Peyer's patch (tissue), 4 donors: ENCODE data around the gene LEF1. TPM values are rescaled to one million over a fixed set of nuclear protein-coding genes. Genes with fewer than 3 reads are reported as not detected.
A peak's percentile ranks its signal among the peaks of the same experiment; 100 is the strongest.

Source experiments
- DNase-seq, 3 donors: peaks; one replicate each; pipeline ENCODE4 v3.0.0-alpha.2; 2017 to 2019
- H3K27ac ChIP-seq, 4 donors: fragments of 200-600 bp; sonication (generic); one replicate each; pipeline ENCODE4 v1.5.1; 2016 to 2019
- H3K27me3 ChIP-seq, 2 donors: fragments of 200-600 bp; sonication (generic); one replicate each; pipeline ENCODE4 v1.5.1; 2019
- H3K36me3 ChIP-seq, 3 donors: fragments of 200-600 bp; sonication (generic); one replicate each; pipeline ENCODE4 v1.5.1; 2016 to 2019
- H3K4me1 ChIP-seq, 4 donors: fragments of 200-600 bp; sonication (generic); one replicate each; pipeline ENCODE4 v1.5.1; 2016 to 2019
- H3K4me3 ChIP-seq, 4 donors: fragments of 200-600 bp; sonication (generic); 1 replicate in 3 of 4; 2 replicates in 1 of 4; pipeline ENCODE4 v1.5.1; 2016 to 2019; ENCODE audit warnings: mild to moderate bottlenecking in 1 of 4
- H3K9me3 ChIP-seq, 4 donors: fragments of 200-600 bp; sonication (generic); one replicate each; pipeline ENCODE4 v1.5.1; 2016 to 2019; ENCODE audit warnings: mild to moderate bottlenecking in 1 of 4
- CTCF ChIP-seq, 6 experiments: fragments of 450-650 bp in 4 of 6; fragments of 200-600 bp in 2 of 6; sonication (generic) in 1 of 6; IDR thresholded peaks; one replicate each; pipeline ENCODE4 v1.5.1; 2017 to 2019; ENCODE audit warnings: antibody characterized with exemption in 6 of 6, mild to moderate bottlenecking in 3 of 6, moderate library complexity in 1 of 6
- POLR2A ChIP-seq, 2 donors: fragments of 450-650 bp; IDR thresholded peaks; one replicate each; pipeline ENCODE4 v1.5.1; 2017; ENCODE audit warnings: antibody characterized with exemption in 2 of 2, mild to moderate bottlenecking in 2 of 2, moderate library complexity in 2 of 2
- total RNA-seq, 4 donors: library from RNA; depleted of rRNA; stranded (reverse); fragments of >200 nt; gene quantifications; one replicate each; pipeline ENCODE4 v1.1.0, GENCODE V29; 2016

The LEF1 gene
- total RNA-seq, 4 donors from 2014 or later, result 0.53 to 34.7 (median 4.4) TPM

GRCh38 chr4:108049406-108049805, 119.3 kb downstream of the LEF1 start:
- peaks cover 0 to 7% (median 0%) of the 10 kb centered on the region in 4 donors for H3K4me1 ChIP-seq
- H3K27ac ChIP-seq, result no peak overlapping the region
- H3K36me3 ChIP-seq, result no peaks in the 10 kb centered on the region
- no peak for TF ChIP-seq CTCF (IDR thresholded peaks at IDR 0.05)
- TF ChIP-seq POLR2A (IDR thresholded peaks at IDR 0.05), result no peak
- H3K27me3 ChIP-seq, result no peaks in the 10 kb centered on the region
- H3K9me3 ChIP-seq, result no peaks in the 10 kb centered on the region
- peak overlapping the region in 1 of 4 donors; percentile 23 for H3K4me3 ChIP-seq
- DNase-seq, result no peak

DNA sequence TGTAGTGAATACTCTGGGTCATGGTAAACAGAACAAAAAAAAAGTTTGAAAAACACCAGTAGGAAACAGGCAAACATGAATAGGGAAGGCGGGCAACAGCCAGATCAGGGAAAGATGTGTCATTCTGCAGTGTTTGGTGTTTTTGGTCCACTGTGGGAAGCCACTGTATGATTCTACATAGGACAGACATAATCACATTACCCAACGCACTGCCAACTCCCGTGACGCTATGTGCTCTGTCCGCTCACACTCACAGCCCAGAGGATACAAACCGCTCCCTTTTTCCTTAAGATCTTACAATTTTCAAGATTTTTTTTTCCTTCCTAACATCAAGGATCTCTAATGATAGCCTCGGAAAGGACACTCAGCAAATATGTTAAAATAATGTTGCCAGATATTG, 119.7 kb downstream of the LEF1 start:
- Histone ChIP-seq H3K27me3 (no peaks in the 10 kb centered on the region), H3K4me1 (peaks cover 0 to 7% (median 0%) of the 10 kb centered on the region in 4 donors), H3K36me3 (no peaks in the 10 kb centered on the region), H3K27ac (no peak overlapping the region), H3K9me3 (no peaks in the 10 kb centered on the region), H3K4me3 (peak overlapping the region in 1 of 4 donors; percentile 23)
- TF ChIP-seq POLR2A (IDR thresholded peaks at IDR 0.05), result no peak
- no peak for DNase-seq

DNA sequence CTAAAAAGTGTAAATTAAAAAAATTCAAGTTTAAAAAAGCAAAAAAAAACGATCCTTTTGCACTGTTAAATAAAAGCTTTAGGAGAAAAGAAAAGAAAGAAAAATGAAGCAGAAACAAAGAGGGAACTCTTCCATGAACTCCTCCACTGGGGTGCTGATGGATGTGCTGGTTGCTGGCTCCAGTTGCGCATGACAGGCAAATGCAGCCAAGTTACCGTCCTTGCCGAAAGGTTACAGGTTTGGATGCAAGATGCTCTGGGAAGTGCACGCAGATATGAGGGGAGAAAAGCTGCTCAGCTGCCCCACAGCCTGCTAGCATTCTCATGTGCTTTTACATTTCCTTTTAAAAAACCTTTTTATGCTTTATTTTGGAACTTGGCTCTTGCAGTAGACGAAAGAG, 120.6 kb downstream of the LEF1 start:
- H3K36me3 ChIP-seq, result no peaks in the 10 kb centered on the region
- no peak overlapping the region for H3K4me3 ChIP-seq
- H3K9me3 ChIP-seq, result no peaks in the 10 kb centered on the region
- TF ChIP-seq CTCF (IDR thresholded peaks at IDR 0.05) (no peak), POLR2A (IDR thresholded peaks at IDR 0.05) (no peak)
- no peaks in the 10 kb centered on the region for H3K27me3 ChIP-seq
- H3K27ac ChIP-seq, result no peak overlapping the region
- peaks cover 0 to under 1% (median 0%) of the 10 kb centered on the region in 4 donors for H3K4me1 ChIP-seq
- DNase-seq, result no peak

DNA sequence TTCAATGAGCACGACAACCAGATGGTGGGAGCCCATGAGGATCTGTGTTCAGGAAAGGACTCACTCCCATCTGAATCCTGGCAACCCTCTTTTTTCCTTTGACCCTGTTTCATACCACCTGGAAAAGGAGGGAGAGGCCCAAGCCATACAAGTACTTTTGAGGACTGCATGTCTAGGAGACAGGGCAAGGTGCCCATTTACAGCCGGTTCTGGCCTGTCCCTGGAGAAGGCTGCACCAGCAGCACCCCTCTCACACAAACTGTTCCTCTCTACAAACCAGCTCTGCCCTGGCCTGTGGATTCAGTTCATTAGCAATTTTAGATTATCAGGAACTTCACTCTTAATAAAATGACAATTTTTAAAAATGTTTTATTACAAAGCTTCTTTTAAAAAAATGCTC, 121.5 kb downstream of the LEF1 start:
- Histone ChIP-seq H3K4me1 (no peaks in the 10 kb centered on the region), H3K36me3 (no peaks in the 10 kb centered on the region), H3K4me3 (no peak overlapping the region), H3K27ac (no peak overlapping the region), H3K9me3 (no peaks in the 10 kb centered on the region), H3K27me3 (no peaks in the 10 kb centered on the region)
- DNase-seq, result no peak
- TF ChIP-seq POLR2A (IDR thresholded peaks at IDR 0.05) (no peak), CTCF (IDR thresholded peaks at IDR 0.05) (no peak)

GRCh38 chr4:108045687-108046024, 123.1 kb downstream of the LEF1 start:
- Histone ChIP-seq H3K27me3 (no peaks in the 10 kb centered on the region), H3K27ac (no peak overlapping the region), H3K4me1 (no peaks in the 10 kb centered on the region), H3K36me3 (no peaks in the 10 kb centered on the region), H3K9me3 (no peaks in the 10 kb centered on the region), H3K4me3 (no peak overlapping the region)
- TF ChIP-seq CTCF (IDR thresholded peaks at IDR 0.05), result no peak
- TF ChIP-seq POLR2A (IDR thresholded peaks at IDR 0.05), result no peak
- DNase-seq, result no peak

DNA sequence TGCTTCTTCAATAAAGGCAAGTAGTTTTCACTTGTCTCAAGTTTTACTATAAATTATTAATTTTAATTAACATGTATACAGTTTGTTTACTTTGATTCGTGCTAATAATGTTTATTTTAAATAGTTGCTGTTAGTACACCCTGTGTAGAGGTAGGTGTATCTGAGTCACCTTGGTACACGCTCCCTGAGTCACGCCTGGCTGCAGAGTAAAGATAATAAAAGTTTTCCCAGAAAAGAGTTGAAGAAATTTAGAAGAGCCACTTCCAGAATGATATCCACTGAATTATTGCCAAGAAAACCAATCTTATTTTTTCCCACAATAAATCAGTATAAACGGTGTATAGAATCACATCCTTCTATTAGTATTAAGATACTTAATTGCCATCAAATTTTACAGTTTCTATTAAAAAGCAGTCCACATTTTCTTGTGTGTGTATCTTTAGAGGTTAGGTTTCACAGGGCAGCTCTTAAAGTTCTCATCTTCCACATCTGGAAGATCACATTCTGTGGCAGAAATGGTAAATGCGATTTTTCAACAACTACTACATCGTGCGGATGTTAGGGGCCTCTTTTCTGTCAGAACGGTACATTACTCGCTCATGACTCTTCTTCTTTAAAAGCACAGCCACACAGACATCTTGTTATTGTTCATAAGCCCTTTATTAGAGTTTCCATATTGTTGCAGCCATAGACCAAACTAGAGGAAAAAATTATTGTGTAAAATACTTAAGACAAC, 123.6 kb downstream of the LEF1 start:
- no peak overlapping the region for H3K4me3 ChIP-seq
- no peak overlapping the region for H3K27ac ChIP-seq
- DNase-seq, result no peak

More for the DNA sequence above, 123.6 kb downstream of the LEF1 start:
- no peaks in the 10 kb centered on the region for H3K27me3 ChIP-seq
- TF ChIP-seq POLR2A (IDR thresholded peaks at IDR 0.05) (no peak), CTCF (IDR thresholded peaks at IDR 0.05) (no peak)
- no peaks in the 10 kb centered on the region for H3K9me3 ChIP-seq
- H3K36me3 ChIP-seq, result no peaks in the 10 kb centered on the region
- no peaks in the 10 kb centered on the region for H3K4me1 ChIP-seq
